ENCODE results near the gene TMX2. TPM values are rescaled to one million over a fixed set of nuclear protein-coding genes. Genes with fewer than 3 reads are reported as not detected.

The TMX2 gene
- total and polyA plus RNA-seq, 10 of the 15 experiments (the other 5 are each of a cell fraction or from before 2014, with no cell fraction given), result 64.3 to 134 (median 91.6) TPM

- Histone ChIP-seq H4K20me1 (ENCODE audit: control insufficient read depth, insufficient read depth) (no peaks in the 10 kb centered on the region), H3K4me2 (ENCODE audit: control insufficient read depth, insufficient read depth) (no peak overlapping the region), H3K36me3 (ENCODE audit: control insufficient read depth in 2 of 2, insufficient read depth in 2 of 2, low read length in 1 of 2) (peaks cover 24 to 45% of the 10 kb centered on the region in 2 experiments), H3K9ac (ENCODE audit: control insufficient read depth, insufficient read depth, low read length) (no peak overlapping the region), H3K27me3 (replicated peaks in 1 of 2; ENCODE audit: control insufficient read depth in 2 of 2, insufficient read depth in 2 of 2, low read length in 1 of 2) (no peaks in the 10 kb centered on the region), H3K4me1 (ENCODE audit: control insufficient read depth, insufficient read depth, low read length) (no peaks in the 10 kb centered on the region), H3K9me3 (replicated peaks; ENCODE audit: control insufficient read depth, insufficient read depth, low read length) (no peaks in the 10 kb centered on the region), H3K79me2 (ENCODE audit: control insufficient read depth, insufficient read depth, low read length) (no peaks in the 10 kb centered on the region), H3K27ac (ENCODE audit: control insufficient read depth, insufficient read depth) (no peak overlapping the region), H3K4me3 (no peak overlapping the region), H2AFZ (ENCODE audit: control insufficient read depth, low read depth, low read length) (no peak overlapping the region)
- CTCF ChIA-PET, result no interaction called here
- no TSS peak for BruUV-seq (replicated peaks)
- POLR2A ChIA-PET, result no interaction called here
- intact Hi-C loops (cut with micrococcal nuclease; ENCODE audit: unreplicated experiment) (no loop called here), in situ Hi-C loops (cut with MboI) (no loop called here)
- ATAC-seq, result no peak
- SMC1A ChIA-PET (ENCODE audit: uncharacterized antibody, unreplicated experiment), result no interaction called here
- TF ChIP-seq SIN3A (IDR thresholded peaks at IDR 0.05; ENCODE audit: low read depth, low read length) (no peak), DPF2 (IDR thresholded peaks at IDR 0.05) (no peak), PAX5 (IDR thresholded peaks at IDR 0.05; ENCODE audit: borderline replicate concordance, low read depth, low read length) (no peak), IKZF1 (conservative IDR thresholded peaks at IDR 0.05) (no peak), NFXL1 (IDR thresholded peaks at IDR 0.05; ENCODE audit: borderline replicate concordance) (no peak), IRF5 (IDR thresholded peaks at IDR 0.05; ENCODE audit: borderline replicate concordance) (no peak), RAD21 (IDR thresholded peaks at IDR 0.05; ENCODE audit: insufficient read depth, low read depth, low read length) (no peak), ASH2L (IDR thresholded peaks at IDR 0.05; ENCODE audit: borderline replicate concordance, low read depth) (no peak), YBX1 (IDR thresholded peaks at IDR 0.05) (no peak), CHD4 (IDR thresholded peaks at IDR 0.05) (no peak), SREBF1 (IDR thresholded peaks at IDR 0.05; ENCODE audit: low read length) (no peak), CHD1 (IDR thresholded peaks at IDR 0.05; ENCODE audit: low read depth, low read length) (no peak), NBN (IDR thresholded peaks at IDR 0.05) (no peak), KDM1A (IDR thresholded peaks at IDR 0.05; ENCODE audit: borderline replicate concordance) (no peak), ESRRA (IDR thresholded peaks at IDR 0.05; ENCODE audit: low read length) (no peak), RAD51 (IDR thresholded peaks at IDR 0.05) (no peak), RELA (IDR thresholded peaks at IDR 0.05; ENCODE audit: borderline replicate concordance, partially characterized antibody) (no peak), ETV6 (conservative IDR thresholded peaks at IDR 0.05 in 1 of 2, IDR thresholded peaks at IDR 0.05 in 1 of 2; ENCODE audit: borderline replicate concordance in 1 of 2, low read depth in 1 of 2) (no peak)
- TF ChIP-seq, protein P1, sequence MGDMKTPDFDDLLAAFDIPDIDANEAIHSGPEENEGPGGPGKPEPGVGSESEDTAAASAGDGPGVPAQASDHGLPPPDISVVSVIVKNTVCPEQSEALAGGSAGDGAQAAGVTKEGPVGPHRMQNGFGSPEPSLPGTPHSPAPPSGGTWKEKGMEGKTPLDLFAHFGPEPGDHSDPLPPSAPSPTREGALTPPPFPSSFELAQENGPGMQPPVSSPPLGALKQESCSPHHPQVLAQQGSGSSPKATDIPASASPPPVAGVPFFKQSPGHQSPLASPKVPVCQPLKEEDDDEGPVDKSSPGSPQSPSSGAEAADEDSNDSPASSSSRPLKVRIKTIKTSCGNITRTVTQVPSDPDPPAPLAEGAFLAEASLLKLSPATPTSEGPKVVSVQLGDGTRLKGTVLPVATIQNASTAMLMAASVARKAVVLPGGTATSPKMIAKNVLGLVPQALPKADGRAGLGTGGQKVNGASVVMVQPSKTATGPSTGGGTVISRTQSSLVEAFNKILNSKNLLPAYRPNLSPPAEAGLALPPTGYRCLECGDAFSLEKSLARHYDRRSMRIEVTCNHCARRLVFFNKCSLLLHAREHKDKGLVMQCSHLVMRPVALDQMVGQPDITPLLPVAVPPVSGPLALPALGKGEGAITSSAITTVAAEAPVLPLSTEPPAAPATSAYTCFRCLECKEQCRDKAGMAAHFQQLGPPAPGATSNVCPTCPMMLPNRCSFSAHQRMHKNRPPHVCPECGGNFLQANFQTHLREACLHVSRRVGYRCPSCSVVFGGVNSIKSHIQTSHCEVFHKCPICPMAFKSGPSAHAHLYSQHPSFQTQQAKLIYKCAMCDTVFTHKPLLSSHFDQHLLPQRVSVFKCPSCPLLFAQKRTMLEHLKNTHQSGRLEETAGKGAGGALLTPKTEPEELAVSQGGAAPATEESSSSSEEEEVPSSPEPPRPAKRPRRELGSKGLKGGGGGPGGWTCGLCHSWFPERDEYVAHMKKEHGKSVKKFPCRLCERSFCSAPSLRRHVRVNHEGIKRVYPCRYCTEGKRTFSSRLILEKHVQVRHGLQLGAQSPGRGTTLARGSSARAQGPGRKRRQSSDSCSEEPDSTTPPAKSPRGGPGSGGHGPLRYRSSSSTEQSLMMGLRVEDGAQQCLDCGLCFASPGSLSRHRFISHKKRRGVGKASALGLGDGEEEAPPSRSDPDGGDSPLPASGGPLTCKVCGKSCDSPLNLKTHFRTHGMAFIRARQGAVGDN (IDR thresholded peaks at IDR 0.05), result no peak
- TF ChIP-seq, protein P2, sequence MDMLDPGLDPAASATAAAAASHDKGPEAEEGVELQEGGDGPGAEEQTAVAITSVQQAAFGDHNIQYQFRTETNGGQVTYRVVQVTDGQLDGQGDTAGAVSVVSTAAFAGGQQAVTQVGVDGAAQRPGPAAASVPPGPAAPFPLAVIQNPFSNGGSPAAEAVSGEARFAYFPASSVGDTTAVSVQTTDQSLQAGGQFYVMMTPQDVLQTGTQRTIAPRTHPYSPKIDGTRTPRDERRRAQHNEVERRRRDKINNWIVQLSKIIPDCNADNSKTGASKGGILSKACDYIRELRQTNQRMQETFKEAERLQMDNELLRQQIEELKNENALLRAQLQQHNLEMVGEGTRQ (IDR thresholded peaks at IDR 0.05; ENCODE audit: borderline replicate concordance, low read depth, low read length), result no peak
- RAD21 ChIA-PET (ENCODE audit: unreplicated experiment), result no interaction called here
- FAIRE-seq, result no peak
- DNase-seq (ENCODE audit: low read depth, low spot score), result no peak
- WGBS (ENCODE audit: insufficient coverage, insufficient replicate concordance, low lambda C conversion rate, missing lambda C conversion rate), result 98% methylated on average over 3 of the region's 3 CpGs
Measured at GRCh38 chr11:57700425-57700824, 12.0 kb upstream of the TMX2 start.
